ENCODE results near the gene ZNF532.

ZNF532 gene

DNA sequence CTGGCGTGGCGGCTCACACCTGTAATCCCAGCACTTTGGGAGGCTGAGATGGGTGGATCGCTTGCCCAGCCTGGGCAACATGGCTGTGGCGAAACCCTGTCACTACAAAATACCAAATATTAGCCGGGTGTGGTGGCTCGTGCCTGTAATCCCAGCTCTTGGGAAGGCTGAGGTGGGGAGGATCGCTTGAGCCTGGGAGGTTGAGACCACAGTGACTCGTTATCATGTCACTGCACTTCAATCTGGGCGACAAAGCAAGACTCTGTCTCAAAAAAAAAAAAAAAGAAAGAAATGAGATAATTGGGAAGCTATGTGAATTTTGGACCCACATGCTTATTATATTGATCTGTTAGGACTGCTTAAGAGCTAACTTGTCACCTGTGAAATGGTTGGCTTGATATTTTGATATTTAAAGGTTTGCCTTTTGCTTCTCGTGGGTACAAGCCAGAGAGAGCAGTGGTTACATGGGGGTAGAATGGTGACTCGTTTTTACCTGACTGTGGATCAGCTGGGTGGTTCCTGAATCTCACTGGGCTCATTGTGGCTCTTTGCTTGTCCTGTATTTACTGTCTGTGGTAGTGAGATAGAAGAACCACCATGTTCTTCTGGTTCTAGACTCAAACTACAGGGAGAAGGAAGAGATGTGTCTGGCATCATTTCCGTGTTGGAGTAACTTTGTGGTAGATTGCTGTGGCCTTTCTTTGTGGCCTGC is 28.9 kb downstream of the ZNF532 start:
- DNase-seq (ENCODE audit: low read depth in 1 of 2, low spot score in 1 of 2) = no peak
- Histone ChIP-seq H3K27ac (replicated peaks) (no peak overlapping the region), H3K27me3 (ENCODE audit: insufficient read depth, poor library complexity, severe bottlenecking) (peaks cover 8% of the 10 kb centered on the region), H3K4me3 (replicated peaks; ENCODE audit: insufficient read depth, low read length) (no peak overlapping the region)
- TF ChIP-seq GABPA (IDR thresholded peaks at IDR 0.05; ENCODE audit: low read depth) = no peak
- no peak for TF ChIP-seq SPI1 (IDR thresholded peaks at IDR 0.05; ENCODE audit: borderline replicate concordance, low read depth)
- no peak for TF ChIP-seq POLR2AphosphoS5 (IDR thresholded peaks at IDR 0.05; ENCODE audit: low read depth)
- TF ChIP-seq, protein P1, sequence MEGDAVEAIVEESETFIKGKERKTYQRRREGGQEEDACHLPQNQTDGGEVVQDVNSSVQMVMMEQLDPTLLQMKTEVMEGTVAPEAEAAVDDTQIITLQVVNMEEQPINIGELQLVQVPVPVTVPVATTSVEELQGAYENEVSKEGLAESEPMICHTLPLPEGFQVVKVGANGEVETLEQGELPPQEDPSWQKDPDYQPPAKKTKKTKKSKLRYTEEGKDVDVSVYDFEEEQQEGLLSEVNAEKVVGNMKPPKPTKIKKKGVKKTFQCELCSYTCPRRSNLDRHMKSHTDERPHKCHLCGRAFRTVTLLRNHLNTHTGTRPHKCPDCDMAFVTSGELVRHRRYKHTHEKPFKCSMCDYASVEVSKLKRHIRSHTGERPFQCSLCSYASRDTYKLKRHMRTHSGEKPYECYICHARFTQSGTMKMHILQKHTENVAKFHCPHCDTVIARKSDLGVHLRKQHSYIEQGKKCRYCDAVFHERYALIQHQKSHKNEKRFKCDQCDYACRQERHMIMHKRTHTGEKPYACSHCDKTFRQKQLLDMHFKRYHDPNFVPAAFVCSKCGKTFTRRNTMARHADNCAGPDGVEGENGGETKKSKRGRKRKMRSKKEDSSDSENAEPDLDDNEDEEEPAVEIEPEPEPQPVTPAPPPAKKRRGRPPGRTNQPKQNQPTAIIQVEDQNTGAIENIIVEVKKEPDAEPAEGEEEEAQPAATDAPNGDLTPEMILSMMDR (IDR thresholded peaks at IDR 0.05; ENCODE audit: insufficient read depth, low read length) = no peak
- TF ChIP-seq REST (IDR thresholded peaks at IDR 0.05; ENCODE audit: insufficient replicate concordance, low read depth) = no peak

DNA sequence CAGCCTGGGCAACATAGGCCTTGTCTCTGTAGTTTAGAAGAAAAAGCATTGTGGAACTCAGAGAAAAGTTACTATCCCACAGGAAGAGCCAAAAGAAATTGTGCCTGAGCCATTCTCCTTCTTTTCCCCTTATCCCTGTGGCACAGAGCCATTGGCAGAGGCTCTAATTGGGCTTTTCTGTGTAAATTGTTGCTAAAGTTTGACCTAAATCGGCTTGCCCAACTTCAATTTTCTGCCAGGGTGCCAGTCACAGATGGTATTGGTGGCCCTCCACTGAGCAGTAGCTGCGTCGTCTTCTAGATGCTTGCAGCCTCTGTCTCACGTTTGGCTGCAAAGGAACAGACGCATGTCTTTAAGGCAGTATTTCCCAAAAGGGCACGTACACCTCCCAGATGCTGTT is 30.3 kb downstream of the ZNF532 start:
- Histone ChIP-seq H3K27me3 (ENCODE audit: insufficient read depth, poor library complexity, severe bottlenecking) (peaks cover 8% of the 10 kb centered on the region), H3K27ac (replicated peaks) (no peak overlapping the region), H3K4me3 (replicated peaks; ENCODE audit: insufficient read depth, low read length) (no peak overlapping the region)
- no peak for TF ChIP-seq SPI1 (IDR thresholded peaks at IDR 0.05; ENCODE audit: borderline replicate concordance, low read depth)
- TF ChIP-seq POLR2AphosphoS5 (IDR thresholded peaks at IDR 0.05; ENCODE audit: low read depth) = no peak
- TF ChIP-seq, protein P1 (IDR thresholded peaks at IDR 0.05; ENCODE audit: insufficient read depth, low read length) = no peak
- TF ChIP-seq REST (IDR thresholded peaks at IDR 0.05; ENCODE audit: insufficient replicate concordance, low read depth) = no peak
- no peak for TF ChIP-seq GABPA (IDR thresholded peaks at IDR 0.05; ENCODE audit: low read depth)
- no peak for DNase-seq (ENCODE audit: low read depth in 1 of 2, low spot score in 1 of 2)

DNA sequence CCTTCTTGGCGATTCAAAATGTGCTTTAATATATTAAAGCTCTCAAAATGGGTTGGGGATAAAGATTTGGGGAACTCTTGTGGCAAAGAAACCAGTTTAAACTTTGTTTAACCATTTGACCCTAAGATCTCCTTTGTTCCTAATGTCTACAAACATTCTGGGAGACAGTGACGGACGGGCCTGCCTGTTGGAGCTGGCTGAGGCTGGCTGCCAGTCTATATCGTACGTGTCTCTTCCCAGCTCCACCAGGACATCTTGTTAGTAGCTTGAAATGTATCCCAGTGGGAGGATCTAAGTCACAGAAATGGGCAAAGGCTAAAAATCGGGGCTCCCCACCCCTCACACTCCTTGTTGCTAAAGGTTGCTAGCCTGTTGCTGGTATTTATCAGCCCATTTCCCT is 30.7 kb downstream of the ZNF532 start:
- no peak for TF ChIP-seq POLR2AphosphoS5 (IDR thresholded peaks at IDR 0.05; ENCODE audit: low read depth)
- no peak for TF ChIP-seq REST (IDR thresholded peaks at IDR 0.05; ENCODE audit: insufficient replicate concordance, low read depth)
- TF ChIP-seq SPI1 (IDR thresholded peaks at IDR 0.05; ENCODE audit: borderline replicate concordance, low read depth) = no peak
- TF ChIP-seq, protein P1 (IDR thresholded peaks at IDR 0.05; ENCODE audit: insufficient read depth, low read length) = no peak
- no peak for TF ChIP-seq GABPA (IDR thresholded peaks at IDR 0.05; ENCODE audit: low read depth)
- H3K4me3 ChIP-seq (replicated peaks; ENCODE audit: insufficient read depth, low read length) = no peak overlapping the region
- no peak for DNase-seq (ENCODE audit: low read depth in 1 of 2, low spot score in 1 of 2)
- peaks cover 8% of the 10 kb centered on the region for H3K27me3 ChIP-seq (ENCODE audit: insufficient read depth, poor library complexity, severe bottlenecking)
- no peak overlapping the region for H3K27ac ChIP-seq (replicated peaks)

Measured in HL-60 (cell line).